Fibroblast of lung (primary cell): ENCODE data around the gene SPINK14. TPM values are rescaled to one million over a fixed set of nuclear protein-coding genes. Genes with fewer than 3 reads are reported as not detected.

ENCODE experiments used
- DNase-seq, 2 donors: peaks; one replicate each; pipeline versions ENCODE4 v3.0.0 to v3.0.0-alpha.2; 2010; ENCODE audit warnings: low read depth in 2 of 2
- H2AFZ ChIP-seq: 2 replicates; pipeline ENCODE4 v1.5.1; 2012; ENCODE audit warnings: low read length, control low read depth, inconsistent platforms
- H3K27ac ChIP-seq: 2 replicates; pipeline ENCODE4 v1.5.1; 2011; ENCODE audit warnings: low read length, control low read depth; ENCODE audit not compliant: insufficient read depth
- H3K27me3 ChIP-seq: 2 replicates; pipeline ENCODE4 v1.5.1; 2011; ENCODE audit warnings: mild to moderate bottlenecking, low read length; ENCODE audit not compliant: control insufficient read depth, insufficient read depth
- H3K36me3 ChIP-seq: 2 replicates; pipeline ENCODE4 v1.5.1; 2011; ENCODE audit warnings: low read length; ENCODE audit not compliant: control insufficient read depth, insufficient read depth
- H3K4me1 ChIP-seq: 2 replicates; pipeline ENCODE4 v1.5.1; 2011; ENCODE audit warnings: low read length; ENCODE audit not compliant: control insufficient read depth, insufficient read depth; ENCODE audit errors: extremely low read depth
- H3K4me2 ChIP-seq: 2 replicates; pipeline ENCODE4 v1.5.1; 2011; ENCODE audit warnings: low read length, control low read depth; ENCODE audit not compliant: insufficient read depth; ENCODE audit errors: extremely low read depth
- H3K4me3 ChIP-seq, 4 experiments: fragments of 200-600 bp in 1 of 4; sonication (generic) in 1 of 4; replicated peaks in 1 of 4; 2 replicates each; pipeline ENCODE4 v1.5.1; 2011 to 2016; ENCODE audit warnings: low read length in 4 of 4, low read depth in 3 of 4, mild to moderate bottlenecking in 3 of 4, control low read depth in 2 of 4, inconsistent platforms in 1 of 4, mixed read lengths in 1 of 4; ENCODE audit not compliant: insufficient read depth in 1 of 4; ENCODE audit errors: control extremely low read depth in 1 of 4
- H3K79me2 ChIP-seq: 2 replicates; pipeline ENCODE4 v1.5.1; 2012; ENCODE audit warnings: mild to moderate bottlenecking, low read length, inconsistent platforms; ENCODE audit not compliant: control insufficient read depth, insufficient read depth
- H3K9ac ChIP-seq: 2 replicates; pipeline ENCODE4 v1.5.1; 2011; ENCODE audit warnings: mild to moderate bottlenecking, low read length, control low read depth; ENCODE audit not compliant: insufficient read depth
- H3K9me3 ChIP-seq: 2 replicates; pipeline ENCODE4 v1.5.1; 2012; ENCODE audit warnings: low read depth, low read length; ENCODE audit not compliant: control insufficient read depth, insufficient read depth
- H4K20me1 ChIP-seq: 2 replicates; pipeline ENCODE4 v1.5.1; 2011; ENCODE audit warnings: low read length; ENCODE audit not compliant: control insufficient read depth, insufficient read depth; ENCODE audit errors: extremely low read depth
- EZH2 ChIP-seq: IDR thresholded peaks from 2 replicates; pipeline ENCODE4 v1.5.1; 2012; ENCODE audit warnings: low read length, control low read depth, mild to moderate bottlenecking; ENCODE audit errors: missing control alignments
- polyA plus RNA-seq, 2 donors: library from polyadenylated mRNA; depleted of rRNA in 1 of 2; stranded (reverse) in 1 of 2; unstranded in 1 of 2; fragments of >200 nt; gene quantifications; 2 replicates each; pipeline ENCODE4 v1.2.1, GENCODE V29; 2011 to 2012; ENCODE audit warnings: missing spikeins in 1 of 2
- total RNA-seq: library from RNA; depleted of rRNA; stranded (reverse); fragments of >200 nt; gene quantifications from 2 replicates; pipeline ENCODE4 v1.2.1, GENCODE V29; 2014
- TF ChIP-seq, protein P1 (sequence below), 2 donors: IDR thresholded peaks in 1 of 2; conservative IDR thresholded peaks in 1 of 2; 1 replicate in 1 of 2; 2 replicates in 1 of 2; pipeline ENCODE4 v1.5.1; 2011 to 2012; ENCODE audit warnings: low read length in 2 of 2, control low read depth in 1 of 2, inconsistent platforms in 1 of 2, low read depth in 1 of 2, mild to moderate bottlenecking in 1 of 2

The SPINK14 gene
- total and polyA plus RNA-seq, 2 donors (not counting 1 experiment from before 2014, with no cell fraction given): not detected

DNA sequence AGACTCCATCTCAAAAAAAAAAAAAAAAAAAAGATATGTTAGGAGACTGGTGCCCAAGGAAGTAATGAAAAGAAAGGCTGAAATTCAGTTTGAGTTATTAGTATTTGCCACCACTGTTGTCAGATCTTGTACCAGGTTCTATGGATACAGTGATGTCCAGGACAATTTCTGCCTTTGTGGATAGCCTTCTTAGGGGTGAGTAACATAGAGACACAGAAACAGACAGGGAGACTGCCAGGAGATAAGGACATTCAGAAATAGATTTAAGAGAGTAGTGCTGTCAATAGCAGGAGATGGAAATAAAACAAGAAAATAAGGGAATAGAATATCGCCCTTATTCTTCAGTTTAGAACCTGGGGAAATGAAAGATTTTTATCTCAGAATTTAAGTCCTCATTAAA, 6.3 kb upstream of the SPINK14 start:
- TF ChIP-seq, protein P1, sequence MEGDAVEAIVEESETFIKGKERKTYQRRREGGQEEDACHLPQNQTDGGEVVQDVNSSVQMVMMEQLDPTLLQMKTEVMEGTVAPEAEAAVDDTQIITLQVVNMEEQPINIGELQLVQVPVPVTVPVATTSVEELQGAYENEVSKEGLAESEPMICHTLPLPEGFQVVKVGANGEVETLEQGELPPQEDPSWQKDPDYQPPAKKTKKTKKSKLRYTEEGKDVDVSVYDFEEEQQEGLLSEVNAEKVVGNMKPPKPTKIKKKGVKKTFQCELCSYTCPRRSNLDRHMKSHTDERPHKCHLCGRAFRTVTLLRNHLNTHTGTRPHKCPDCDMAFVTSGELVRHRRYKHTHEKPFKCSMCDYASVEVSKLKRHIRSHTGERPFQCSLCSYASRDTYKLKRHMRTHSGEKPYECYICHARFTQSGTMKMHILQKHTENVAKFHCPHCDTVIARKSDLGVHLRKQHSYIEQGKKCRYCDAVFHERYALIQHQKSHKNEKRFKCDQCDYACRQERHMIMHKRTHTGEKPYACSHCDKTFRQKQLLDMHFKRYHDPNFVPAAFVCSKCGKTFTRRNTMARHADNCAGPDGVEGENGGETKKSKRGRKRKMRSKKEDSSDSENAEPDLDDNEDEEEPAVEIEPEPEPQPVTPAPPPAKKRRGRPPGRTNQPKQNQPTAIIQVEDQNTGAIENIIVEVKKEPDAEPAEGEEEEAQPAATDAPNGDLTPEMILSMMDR (conservative IDR thresholded peaks at IDR 0.05 in 1 of 2, IDR thresholded peaks at IDR 0.05 in 1 of 2; ENCODE audit: low read depth in 1 of 2, low read length in 2 of 2): no peak
- TF ChIP-seq EZH2: no peak
- no peak overlapping the region for H3K4me2 ChIP-seq
- H4K20me1 ChIP-seq: no peaks in the 10 kb centered on the region
- no peak overlapping the region for H3K4me3 ChIP-seq
- no peak overlapping the region for H2AFZ ChIP-seq
- no peak overlapping the region for H3K9ac ChIP-seq
- no peaks in the 10 kb centered on the region for H3K36me3 ChIP-seq
- DNase-seq: no peak
- H3K9me3 ChIP-seq: no peaks in the 10 kb centered on the region
- H3K79me2 ChIP-seq: no peaks in the 10 kb centered on the region
- H3K27me3 ChIP-seq: no peaks in the 10 kb centered on the region
- no peak overlapping the region for H3K27ac ChIP-seq
- H3K4me1 ChIP-seq: no peaks in the 10 kb centered on the region

GRCh38 chr5:148163345-148163744, 5.0 kb upstream of the SPINK14 start:
- no peaks in the 10 kb centered on the region for H4K20me1 ChIP-seq
- TF ChIP-seq, protein P1 (conservative IDR thresholded peaks at IDR 0.05 in 1 of 2, IDR thresholded peaks at IDR 0.05 in 1 of 2; ENCODE audit: low read depth in 1 of 2, low read length in 2 of 2): no peak
- no peak for TF ChIP-seq EZH2
- DNase-seq: no peak
- H2AFZ ChIP-seq: no peak overlapping the region
- no peak overlapping the region for H3K27ac ChIP-seq
- H3K4me1 ChIP-seq: no peaks in the 10 kb centered on the region
- H3K4me3 ChIP-seq: no peak overlapping the region
- no peaks in the 10 kb centered on the region for H3K79me2 ChIP-seq
- H3K36me3 ChIP-seq: no peaks in the 10 kb centered on the region
- H3K9ac ChIP-seq: no peak overlapping the region
- H3K9me3 ChIP-seq: no peaks in the 10 kb centered on the region
- H3K27me3 ChIP-seq: no peaks in the 10 kb centered on the region
- H3K4me2 ChIP-seq: no peak overlapping the region

DNA sequence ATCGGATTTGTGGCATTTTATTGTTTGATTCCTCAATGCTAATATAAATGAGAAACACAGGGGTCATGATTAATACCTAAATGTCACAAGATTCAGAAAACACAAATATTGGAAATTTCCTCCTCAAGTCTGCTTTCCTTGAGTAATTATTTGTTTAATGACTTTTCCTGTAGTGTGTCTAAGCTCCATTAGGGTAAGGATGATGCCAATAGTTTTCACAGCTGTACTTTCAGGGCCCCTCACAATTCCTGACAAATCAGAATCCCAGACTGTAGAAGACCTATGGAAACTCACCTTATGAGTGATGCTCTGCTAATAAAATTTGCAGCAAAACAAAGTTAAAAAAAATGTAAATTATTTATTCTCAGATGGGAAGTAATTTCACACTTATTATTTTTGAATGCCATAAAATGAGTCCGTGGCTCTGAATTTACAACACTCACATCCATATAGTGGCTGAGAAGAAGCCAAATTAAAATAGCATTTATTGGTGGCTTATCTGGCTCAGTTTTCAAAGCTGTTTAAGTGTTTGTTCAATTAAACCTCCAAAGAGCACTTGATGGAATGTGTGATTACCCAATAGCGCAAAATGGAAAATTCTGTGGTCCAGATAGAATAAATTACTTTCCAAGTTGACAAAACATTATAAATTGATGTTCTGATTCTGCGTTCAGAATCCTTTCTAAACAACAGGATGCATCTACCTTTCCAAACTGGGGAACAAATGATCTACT, 1.6 kb upstream of the SPINK14 start:
- Histone ChIP-seq H3K9me3 (no peaks in the 10 kb centered on the region), H3K4me1 (no peaks in the 10 kb centered on the region), H3K79me2 (no peaks in the 10 kb centered on the region), H2AFZ (no peak overlapping the region), H3K4me3 (no peak overlapping the region), H3K9ac (no peak overlapping the region), H3K4me2 (no peak overlapping the region), H3K27me3 (no peaks in the 10 kb centered on the region), H3K27ac (no peak overlapping the region), H4K20me1 (no peaks in the 10 kb centered on the region), H3K36me3 (no peaks in the 10 kb centered on the region)
- TF ChIP-seq, protein P1 (conservative IDR thresholded peaks at IDR 0.05 in 1 of 2, IDR thresholded peaks at IDR 0.05 in 1 of 2; ENCODE audit: low read depth in 1 of 2, low read length in 2 of 2): no peak
- no peak for TF ChIP-seq EZH2
- no peak for DNase-seq
